GM12892 (cell line): ENCODE results near the gene PRRC2B.
"Not testable (repeated sequence)": the region's sequence is repeated elsewhere in the genome, so short reads cannot be mapped to it uniquely, and the experiment has no call there.

Experiments used
- DNase-seq: peaks from one replicate; pipeline ENCODE4 v3.0.0; 2011; ENCODE audit not compliant: insufficient read length
- FAIRE-seq: peaks from 2 replicates; lab custom pipeline; 2011; peaks lifted over from hg19 to GRCh38; lab: Jason Lieb, UNC
- POLR2A ChIP-seq: IDR thresholded peaks from 2 replicates; pipeline ENCODE4 v1.6.1; 2011; ENCODE audit warnings: low read depth, low read length, control low read depth
- POLR2AphosphoS5 ChIP-seq: IDR thresholded peaks from 2 replicates; pipeline ENCODE4 v1.6.1; 2011; ENCODE audit warnings: low read depth, low read length, control low read depth
- TAF1 ChIP-seq: IDR thresholded peaks from 2 replicates; pipeline ENCODE4 v1.6.1; 2011; ENCODE audit warnings: low read depth, mild to moderate bottlenecking, control low read depth, low read length, borderline replicate concordance

The PRRC2B gene

DNA sequence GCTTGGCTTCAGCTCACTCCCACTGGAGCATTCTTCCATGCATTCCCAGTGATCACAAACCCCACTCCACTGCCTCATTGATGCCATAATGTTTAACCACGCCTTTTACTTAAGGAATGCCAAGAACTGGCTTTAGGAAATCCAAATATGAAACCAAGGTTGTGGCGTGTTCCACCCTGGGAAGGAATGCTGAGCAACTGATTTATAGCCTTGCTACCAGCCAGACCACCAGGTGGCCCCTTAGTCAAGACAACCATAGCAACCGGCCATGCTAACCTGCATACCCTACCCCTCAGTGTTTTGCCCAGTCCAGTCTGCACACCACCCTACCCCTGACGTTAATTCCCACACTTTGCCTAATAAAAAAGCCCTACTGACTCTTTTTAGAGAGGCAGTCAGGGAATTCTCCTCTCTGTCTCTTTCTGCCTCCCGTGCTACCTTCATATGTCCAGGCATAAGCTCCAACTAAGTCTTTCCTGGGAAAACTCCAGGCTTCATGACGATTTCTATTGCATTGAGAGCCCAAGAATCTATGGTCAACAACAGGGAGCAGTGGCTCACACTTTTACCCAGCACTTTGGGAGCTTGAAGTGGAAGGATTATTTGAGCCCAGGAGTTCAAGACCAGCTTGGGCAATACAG is 27.0 kb upstream of the PRRC2B start:
- TF ChIP-seq POLR2AphosphoS5 = no peak
- no peak for TF ChIP-seq TAF1
- TF ChIP-seq POLR2A = no peak
- no peak for FAIRE-seq
- no peak for DNase-seq

DNA sequence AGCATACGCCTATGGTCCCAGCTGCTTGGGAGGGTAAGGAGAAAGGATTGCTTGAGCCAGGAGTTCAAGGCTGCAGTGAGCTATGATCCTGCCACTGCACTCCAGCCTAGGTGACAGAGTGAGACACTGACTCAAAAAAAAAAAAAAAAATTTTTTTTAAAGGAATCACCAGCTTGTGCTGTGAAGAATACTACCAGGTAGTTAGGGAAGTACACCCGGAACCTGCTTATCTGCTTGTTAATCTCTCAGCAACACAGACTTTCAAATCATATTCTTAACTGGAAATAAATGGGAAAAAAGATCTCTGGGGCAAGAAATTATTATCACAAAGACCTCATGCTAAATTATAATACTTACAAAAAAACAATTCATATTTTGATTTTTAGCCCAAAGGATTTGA is 26.4 kb upstream of the PRRC2B start:
- FAIRE-seq (no peak), DNase-seq (no peak)
- TF ChIP-seq POLR2AphosphoS5 (no peak), TAF1 (no peak)

DNA sequence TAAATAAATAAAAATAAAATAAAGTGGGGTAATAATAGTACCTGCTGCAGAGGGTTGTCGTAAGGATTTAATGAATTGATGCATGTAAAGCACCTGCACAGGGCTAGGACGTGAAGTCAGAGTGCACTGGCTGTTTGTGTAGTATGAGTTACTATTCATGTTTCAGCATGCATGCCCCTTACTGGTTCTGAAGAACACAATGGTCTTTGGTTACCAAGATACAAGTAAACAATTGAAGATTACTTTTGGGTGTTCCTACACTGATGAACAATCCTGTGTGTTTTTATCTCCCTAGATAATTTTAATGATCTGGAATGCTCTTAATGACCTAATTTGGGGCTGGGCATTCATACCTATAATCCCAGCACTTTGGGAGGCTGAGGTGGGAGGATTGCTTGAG is 23.2 kb upstream of the PRRC2B start:
- DNase-seq (no peak), FAIRE-seq (no peak)
- TF ChIP-seq POLR2AphosphoS5 (no peak), POLR2A (no peak), TAF1 (no peak)

DNA sequence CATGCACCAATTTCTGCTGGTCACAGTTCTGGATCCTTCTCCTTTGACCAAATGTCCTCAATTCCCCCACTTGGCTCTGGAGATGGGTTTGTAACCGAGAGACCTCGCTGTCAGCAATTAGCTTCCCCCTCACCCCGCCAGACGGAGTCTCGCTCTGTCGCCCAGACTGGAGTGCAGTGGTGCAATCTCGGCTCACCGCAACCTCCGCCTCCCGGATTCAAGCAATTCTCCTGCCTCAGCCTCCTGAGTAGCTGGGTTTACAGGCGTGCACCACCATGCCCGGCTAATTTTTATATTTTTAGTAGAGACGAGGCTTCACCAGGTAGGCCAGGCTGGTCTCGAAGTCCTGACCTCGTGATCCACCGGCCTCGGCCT is 21.3 kb upstream of the PRRC2B start:
- DNase-seq, FAIRE-seq: not testable (repeated sequence)

DNA sequence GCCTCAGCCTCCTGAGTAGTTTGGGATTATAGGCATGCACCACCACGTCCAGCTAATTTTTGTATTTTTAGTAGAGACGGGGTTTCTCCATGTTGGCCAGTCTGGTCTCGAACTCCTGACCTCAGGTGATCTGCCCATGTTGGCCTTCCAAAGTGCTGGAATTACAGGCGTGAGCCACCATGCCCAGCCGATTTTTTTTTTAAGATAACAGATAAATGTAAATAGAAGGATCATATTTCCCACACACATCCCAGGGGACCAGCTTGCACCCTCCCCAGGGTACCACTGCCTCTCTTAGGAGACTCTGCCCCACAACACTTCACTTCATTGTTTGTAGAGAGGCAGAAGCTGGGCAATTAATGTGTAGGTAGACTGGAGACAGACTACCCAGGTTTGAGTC is 19.2 kb upstream of the PRRC2B start:
- not testable (repeated sequence) for FAIRE-seq

DNA sequence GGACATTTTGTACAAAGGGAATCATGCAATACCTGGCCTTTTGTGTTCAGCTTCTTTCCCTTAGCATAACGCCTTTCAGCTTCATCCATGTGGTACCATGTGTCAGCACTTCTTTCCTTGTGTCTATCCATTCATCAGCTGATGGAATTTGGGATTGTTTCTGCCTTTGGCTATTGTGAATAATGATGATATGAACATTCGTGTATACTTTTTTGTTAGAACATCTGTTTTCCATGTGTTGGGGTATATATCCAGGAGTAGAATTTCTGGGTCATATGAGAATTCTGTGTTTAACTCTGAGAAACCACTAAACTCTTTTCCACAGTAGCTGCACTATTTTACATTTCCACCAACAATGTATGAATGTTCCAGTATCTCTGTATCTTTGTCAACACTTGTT is 14.8 kb upstream of the PRRC2B start:
- TF ChIP-seq POLR2AphosphoS5 (no peak), POLR2A (no peak)
- no peak for DNase-seq
- FAIRE-seq = no peak

More for the DNA sequence above, 19.2 kb upstream of the PRRC2B start:
- DNase-seq = not testable (repeated sequence)

DNA sequence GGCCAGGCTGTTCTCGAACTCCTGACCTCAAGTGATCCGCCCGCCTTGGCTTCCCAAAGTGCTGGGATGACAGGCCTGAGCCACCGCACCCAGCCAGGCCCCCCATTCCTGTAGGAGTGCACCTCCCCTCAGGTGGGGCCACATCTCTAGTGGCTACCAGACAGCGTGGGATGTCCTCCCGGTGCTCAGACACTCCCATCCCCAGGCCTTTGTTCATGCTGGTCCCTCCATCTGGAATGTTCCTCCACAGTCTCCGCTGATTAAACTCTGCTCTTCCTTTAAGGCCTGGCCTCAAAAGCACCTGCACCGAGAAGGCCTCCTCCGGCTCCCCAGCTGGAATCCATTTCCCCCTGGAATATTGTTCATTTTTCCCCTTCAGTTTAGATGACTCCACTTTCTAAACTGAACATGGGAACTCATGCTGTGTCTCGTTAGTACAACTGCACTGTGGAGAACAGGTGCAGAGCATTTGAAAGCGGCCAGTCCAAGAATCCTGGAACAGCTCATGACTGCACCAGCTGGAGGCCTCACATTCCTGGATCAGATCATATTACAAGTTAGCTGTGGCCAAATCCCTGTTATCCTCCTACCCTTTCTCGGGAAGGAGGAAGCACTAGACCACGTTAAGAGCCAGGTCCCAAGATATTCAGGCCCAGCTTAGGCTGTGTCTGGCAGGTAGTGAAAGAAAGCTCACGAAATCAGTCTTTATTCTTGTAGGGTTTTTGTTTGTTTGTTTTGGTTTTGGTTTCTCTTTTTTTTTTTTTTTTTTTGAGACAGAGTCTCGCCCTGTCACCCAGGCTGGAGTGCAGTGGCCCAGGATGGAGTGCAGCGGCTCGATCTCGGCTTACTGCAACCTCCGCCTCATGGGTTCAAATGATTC is 10.8 kb upstream of the PRRC2B start:
- TF ChIP-seq TAF1 = no peak
- FAIRE-seq (no peak), DNase-seq (no peak)

DNA sequence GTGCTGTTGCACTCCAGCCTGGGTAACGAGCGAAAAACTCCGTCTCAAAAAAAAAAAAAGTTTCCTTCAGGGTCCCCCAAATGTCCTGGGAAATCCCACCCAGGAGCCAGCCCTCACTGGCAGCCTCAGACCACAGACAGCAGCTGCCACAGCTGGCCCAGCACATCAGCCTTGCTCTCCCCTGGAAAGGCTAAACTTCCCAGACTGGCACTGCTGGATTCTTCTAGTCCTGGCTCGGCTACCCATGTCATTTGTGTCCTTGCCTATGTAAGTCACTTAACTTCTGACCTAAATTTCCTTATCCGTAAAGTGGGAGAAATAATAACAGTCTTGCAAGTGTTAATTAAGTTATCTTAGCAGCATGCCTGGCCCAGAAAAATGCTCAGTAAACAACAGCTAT is 8.6 kb upstream of the PRRC2B start:
- TF ChIP-seq POLR2AphosphoS5 (no peak), POLR2A (no peak), TAF1 (no peak)
- no peak for FAIRE-seq
- DNase-seq = no peak

DNA sequence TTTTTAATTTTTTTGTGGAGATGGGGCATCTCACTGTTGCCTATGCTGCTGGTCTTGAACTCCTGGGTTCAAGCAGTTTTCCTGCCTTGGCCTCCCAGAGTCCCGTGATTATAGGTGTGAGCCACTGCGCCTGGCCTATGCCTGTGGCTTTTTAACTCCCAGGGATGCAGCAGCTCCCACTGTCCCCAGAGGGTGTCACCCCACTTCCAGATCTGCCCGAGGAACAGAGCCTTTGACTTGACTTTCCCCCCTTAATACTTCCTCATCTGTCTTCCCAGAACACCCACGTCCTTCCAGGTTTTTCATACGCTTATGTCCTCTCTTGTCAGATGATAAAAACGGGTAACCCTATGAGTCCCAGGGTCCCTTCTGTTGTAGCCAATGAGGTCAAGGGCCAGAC is 7.6 kb upstream of the PRRC2B start:
- no peak for FAIRE-seq
- no peak for DNase-seq

DNA sequence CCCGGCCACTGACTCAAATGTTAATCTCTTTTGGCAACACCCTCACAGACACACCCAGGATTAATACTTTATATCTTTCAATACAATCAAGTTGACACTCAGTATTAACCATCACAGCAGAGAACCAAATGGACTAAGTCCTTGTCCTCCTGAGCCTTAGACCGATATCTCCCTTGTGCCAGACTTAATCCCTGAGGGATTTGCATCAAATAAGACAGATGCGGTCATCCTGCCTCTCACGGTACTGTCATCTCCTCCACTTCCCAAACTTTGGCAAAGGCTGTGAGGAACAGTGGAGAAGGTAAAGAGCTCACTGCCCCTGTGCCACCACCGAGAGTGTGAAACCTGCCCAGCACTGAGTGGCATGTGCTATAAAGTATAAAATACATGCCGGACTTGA is 6.5 kb upstream of the PRRC2B start:
- DNase-seq (no peak), FAIRE-seq (no peak)
- TF ChIP-seq TAF1 (no peak), POLR2A (no peak), POLR2AphosphoS5 (no peak)

More for the DNA sequence above, 7.6 kb upstream of the PRRC2B start:
- TF ChIP-seq TAF1 = no peak
- TF ChIP-seq POLR2AphosphoS5 = no peak
- no peak for TF ChIP-seq POLR2A

DNA sequence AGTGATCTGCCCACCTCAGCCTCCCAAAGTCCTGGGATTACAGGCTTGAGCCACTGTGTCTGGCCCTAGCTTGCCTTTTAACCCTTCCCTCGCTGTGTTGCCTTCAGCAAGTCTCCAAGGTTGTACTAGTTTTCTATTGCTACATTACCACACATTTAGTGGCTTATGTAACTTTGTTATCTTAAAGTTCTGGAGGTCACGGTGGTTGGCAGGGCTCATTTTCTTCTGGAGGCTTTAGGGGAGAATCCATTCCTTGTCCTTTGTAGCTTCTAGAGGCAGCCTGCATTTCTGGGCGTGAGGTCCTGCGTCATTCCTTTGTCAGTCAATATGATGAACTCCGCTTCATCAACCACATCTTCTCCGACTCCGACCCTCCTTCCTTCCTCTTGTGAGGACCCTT is 2.9 kb upstream of the PRRC2B start:
- FAIRE-seq (no peak), DNase-seq (no peak)
- TF ChIP-seq TAF1 = no peak
- no peak for TF ChIP-seq POLR2A
- TF ChIP-seq POLR2AphosphoS5 = no peak

DNA sequence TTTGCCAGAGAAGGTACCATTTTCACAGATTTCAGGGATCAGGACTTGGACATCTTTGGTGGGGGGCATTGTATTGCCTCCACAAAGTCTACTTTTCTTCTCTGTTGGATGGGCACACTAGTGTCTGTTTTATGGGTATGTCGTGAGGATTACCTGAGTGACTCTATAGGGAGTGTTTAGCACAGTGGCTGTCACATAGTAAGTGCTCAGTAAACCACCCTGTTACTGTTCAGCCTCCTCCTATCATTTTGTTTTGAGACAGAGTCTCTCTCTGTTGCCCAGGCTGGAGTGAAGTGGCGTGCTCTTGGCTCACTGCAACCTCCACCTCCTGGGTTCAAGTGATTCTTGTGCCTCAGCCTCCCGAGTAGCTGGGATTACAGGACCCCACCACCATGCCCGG is 2.4 kb upstream of the PRRC2B start:
- FAIRE-seq (no peak), DNase-seq (no peak)
- TF ChIP-seq TAF1 (no peak), POLR2A (no peak), POLR2AphosphoS5 (no peak)

DNA sequence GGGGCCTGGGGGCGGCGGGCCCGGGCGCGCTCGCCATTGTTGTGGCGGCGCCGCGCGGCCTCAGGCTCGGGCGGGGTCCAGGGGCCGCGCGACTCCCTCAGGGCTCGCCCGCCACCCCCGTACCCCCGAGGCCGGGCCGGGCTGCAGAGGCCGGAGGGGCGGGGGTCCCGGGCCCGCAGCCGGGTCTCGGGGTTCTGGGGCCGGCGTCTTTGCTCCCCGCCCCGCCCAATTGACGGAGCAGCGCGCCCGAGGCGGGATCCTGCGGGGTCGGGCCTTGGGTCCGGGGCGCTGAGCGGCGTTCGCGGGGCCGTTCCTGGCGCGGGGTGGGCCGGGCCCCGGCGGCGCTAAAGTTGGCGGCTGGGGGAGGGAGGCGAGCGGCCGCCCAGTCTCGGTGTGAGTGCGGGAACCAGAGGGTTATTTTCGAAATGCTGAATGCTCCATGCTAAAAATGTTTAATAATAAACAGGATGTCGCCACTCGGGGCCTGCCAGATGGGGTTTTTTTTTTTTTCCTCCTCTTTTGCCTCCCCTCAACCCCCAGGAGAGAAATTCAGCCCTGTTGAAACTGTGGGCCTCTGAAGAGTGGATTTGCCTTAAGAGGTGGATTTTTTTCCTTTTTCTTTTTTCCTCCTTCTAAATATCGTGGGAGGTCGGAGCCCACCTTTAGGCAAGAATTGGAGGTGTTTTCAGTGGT is 724 bp downstream of the PRRC2B start:
- FAIRE-seq (no peak), DNase-seq (peak; percentile 46)
- TF ChIP-seq TAF1 = no peak
- TF ChIP-seq POLR2AphosphoS5 = no peak
- no peak for TF ChIP-seq POLR2A
